Activated B cell treated with CpG ODN at 0.5 μM for 24 hours (primary cell): ENCODE results near the gene CENPC. TPM values are rescaled to one million over a fixed set of nuclear protein-coding genes. Genes with fewer than 3 reads are reported as not detected.
"Not testable (repeated sequence)": the region's sequence is repeated elsewhere in the genome, so short reads cannot be mapped to it uniquely, and the experiment has no call there.

Experiments
- ATAC-seq: fragments of 200-7000 bp; cut with Tn5 transposase; one replicate; pipeline ENCODE4 v1.10.0; 2021; ENCODE audit warnings: low read depth, mild to moderate bottlenecking, moderate library complexity
- CTCF ChIA-PET: fragments of 350-600 bp; sonication (Branson Sonifier 250); formaldehyde crosslinking; loops from one replicate; lab custom pipeline; 2021; ENCODE audit warnings: antibody characterized with exemption; lab: Charles Lee
- POLR2A ChIA-PET: fragments of 350-600 bp; sonication (Branson Sonifier 250); formaldehyde crosslinking; loops from one replicate; lab custom pipeline; 2021; ENCODE audit warnings: antibody characterized with exemption; lab: Charles Lee
- DNase-seq: peaks from one replicate; pipeline ENCODE4 v3.0.0; 2022
- H3K27ac Mint-ChIP-seq: one replicate; pipeline ENCODE4 v1.8.0; 2020; ENCODE audit warnings: mixed read lengths
- H3K27me3 Mint-ChIP-seq: one replicate; pipeline ENCODE4 v1.8.0; 2021; ENCODE audit warnings: mixed read lengths
- H3K36me3 Mint-ChIP-seq: one replicate; pipeline ENCODE4 v1.8.0; 2021; ENCODE audit warnings: low read depth, mixed read lengths
- H3K4me1 Mint-ChIP-seq: one replicate; pipeline ENCODE4 v1.8.0; 2021; ENCODE audit warnings: mixed read lengths
- H3K4me3 Mint-ChIP-seq: one replicate; pipeline ENCODE4 v1.8.0; 2020; ENCODE audit warnings: mild to moderate bottlenecking, mixed read lengths
- H3K9me3 Mint-ChIP-seq: one replicate; pipeline ENCODE4 v1.8.0; 2020; ENCODE audit warnings: mixed read lengths
- intact Hi-C: fragments of 100-400 bp; cut with micrococcal nuclease; formaldehyde crosslinking; loops from one replicate; pipeline ENCODE4 v1.15.1; 2024
- total RNA-seq: library from RNA; stranded (reverse); gene quantifications from 2 replicates; pipeline ENCODE4 v1.2.3, GENCODE V29; 2022
- TF ChIP-seq, protein P1 (sequence below): fragments of 200-600 bp; IDR thresholded peaks from one replicate; pipeline ENCODE4 v1.8.0; 2022; ENCODE audit warnings: antibody characterized with exemption, mild to moderate bottlenecking

The CENPC gene
- total RNA-seq, 1 donor from 2014 or later = 46.0 TPM

DNA sequence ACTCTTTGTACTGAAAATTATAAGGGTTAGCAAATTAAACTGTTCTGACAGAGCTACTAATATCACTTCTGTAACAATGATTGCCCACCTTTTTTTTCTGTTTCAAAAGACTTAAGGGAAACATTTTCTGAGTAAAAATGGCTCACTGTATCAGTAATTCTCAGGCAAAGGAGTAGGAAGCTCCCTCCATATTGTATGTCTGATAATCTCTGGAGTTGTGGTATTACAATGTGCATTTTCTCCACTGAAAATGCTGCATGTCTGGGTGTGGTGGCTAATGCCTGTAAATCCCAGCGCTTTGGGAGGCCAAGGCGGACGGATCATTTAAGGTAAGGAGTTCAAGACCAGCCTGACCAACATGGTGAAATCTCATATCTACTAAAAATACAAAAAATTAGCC, 8.8 kb upstream of the CENPC start:
- DNase-seq = no peak
- Mint-ChIP-seq H3K27ac (no peak overlapping the region), H3K9me3 (no peaks in the 10 kb centered on the region), H3K36me3 (peaks cover 4% of the 10 kb centered on the region), H3K4me3 (no peak overlapping the region), H3K27me3 (no peaks in the 10 kb centered on the region), H3K4me1 (peaks cover 79% of the 10 kb centered on the region)
- ChIA-PET POLR2A (interaction anchor here (1.2 to 1.5 kb wide), 2 partner anchors 15 to 20 kb away, joined by 3 read pairs; no protein-coding TSS in a partner anchor), CTCF (interaction anchor here (0.9 to 1.2 kb wide), 2 partner anchors 146 to 357 kb away, joined by 3 to 4 read pairs; partner anchors contain the start of gene UBA6)
- TF ChIP-seq, protein P1, sequence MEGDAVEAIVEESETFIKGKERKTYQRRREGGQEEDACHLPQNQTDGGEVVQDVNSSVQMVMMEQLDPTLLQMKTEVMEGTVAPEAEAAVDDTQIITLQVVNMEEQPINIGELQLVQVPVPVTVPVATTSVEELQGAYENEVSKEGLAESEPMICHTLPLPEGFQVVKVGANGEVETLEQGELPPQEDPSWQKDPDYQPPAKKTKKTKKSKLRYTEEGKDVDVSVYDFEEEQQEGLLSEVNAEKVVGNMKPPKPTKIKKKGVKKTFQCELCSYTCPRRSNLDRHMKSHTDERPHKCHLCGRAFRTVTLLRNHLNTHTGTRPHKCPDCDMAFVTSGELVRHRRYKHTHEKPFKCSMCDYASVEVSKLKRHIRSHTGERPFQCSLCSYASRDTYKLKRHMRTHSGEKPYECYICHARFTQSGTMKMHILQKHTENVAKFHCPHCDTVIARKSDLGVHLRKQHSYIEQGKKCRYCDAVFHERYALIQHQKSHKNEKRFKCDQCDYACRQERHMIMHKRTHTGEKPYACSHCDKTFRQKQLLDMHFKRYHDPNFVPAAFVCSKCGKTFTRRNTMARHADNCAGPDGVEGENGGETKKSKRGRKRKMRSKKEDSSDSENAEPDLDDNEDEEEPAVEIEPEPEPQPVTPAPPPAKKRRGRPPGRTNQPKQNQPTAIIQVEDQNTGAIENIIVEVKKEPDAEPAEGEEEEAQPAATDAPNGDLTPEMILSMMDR = no peak
- intact Hi-C loops = no loop called here
- ATAC-seq = no peak

DNA sequence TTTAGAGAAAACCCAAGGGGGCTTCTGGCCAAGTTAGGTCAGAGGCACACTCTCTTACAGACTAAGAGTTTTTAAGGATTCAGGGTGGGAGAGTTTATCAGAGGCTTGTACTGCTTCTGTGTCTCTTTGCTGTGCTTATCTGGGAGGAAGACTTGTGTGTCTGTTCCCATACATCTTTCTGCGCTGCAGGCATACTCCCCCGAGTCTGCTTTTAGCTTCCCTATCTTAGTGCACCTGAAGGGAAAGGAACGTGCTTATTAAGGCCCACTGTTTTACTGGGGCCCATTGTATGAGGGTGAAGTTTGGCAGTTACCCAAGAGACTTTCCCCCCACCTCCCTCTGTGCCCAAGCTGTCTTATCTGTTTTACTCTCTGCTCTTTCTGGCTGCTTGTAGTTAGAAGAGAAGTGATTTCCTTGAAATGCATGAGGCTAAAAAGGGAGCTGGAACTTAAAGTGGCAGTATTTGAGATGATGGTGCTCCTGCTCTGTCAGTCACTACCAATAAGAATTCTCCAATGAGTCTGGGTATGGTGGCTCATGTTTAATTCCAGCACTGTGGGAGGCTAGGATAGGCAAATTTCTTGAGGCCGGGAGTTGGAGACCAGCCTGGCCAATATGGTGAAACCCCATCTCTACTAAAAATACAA, 7.0 kb upstream of the CENPC start:
- H3K36me3 Mint-ChIP-seq, intact Hi-C loops, ATAC-seq, H3K27me3 Mint-ChIP-seq, DNase-seq, H3K9me3 Mint-ChIP-seq: not testable (repeated sequence)
- Mint-ChIP-seq H3K4me1 (peaks cover 63% of the 10 kb centered on the region), H3K4me3 (peak overlapping the region; percentile 44), H3K27ac (peak overlapping the region; percentile 93)
- CTCF ChIA-PET = interaction anchor here (1.3 kb wide), 1 partner anchor 9 kb away, joined by 3 read pairs; no protein-coding TSS in a partner anchor
- POLR2A ChIA-PET = interaction anchor here (0.7 to 1.2 kb wide), 2 partner anchors 9 to 11 kb away, joined by 4 read pairs; no protein-coding TSS in a partner anchor

DNA sequence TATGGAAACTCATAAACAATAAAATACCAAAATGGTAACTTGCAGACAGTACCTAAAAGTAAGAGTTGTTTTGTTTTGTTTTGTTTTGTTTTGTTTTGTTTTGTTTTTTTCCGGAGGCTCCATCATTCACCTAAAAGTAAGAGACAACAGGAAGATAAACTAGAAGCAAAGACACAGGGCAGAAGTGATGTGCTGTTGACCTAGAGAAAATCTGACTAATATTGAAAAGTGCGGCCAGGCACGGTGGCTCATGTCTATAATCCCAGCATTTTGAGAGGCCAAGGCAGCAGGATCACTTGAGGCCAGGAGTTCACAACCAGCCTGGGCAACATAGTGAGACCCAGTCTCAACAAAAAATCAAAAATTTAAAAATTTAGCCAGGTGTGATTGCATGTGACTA, 5.6 kb upstream of the CENPC start:
- H3K4me1 Mint-ChIP-seq = peaks cover 54% of the 10 kb centered on the region
- CTCF ChIA-PET = interaction anchor here (1.4 kb wide), 2 partner anchors 23 to 26 kb away, joined by 3 to 4 read pairs; no protein-coding TSS in a partner anchor
- POLR2A ChIA-PET = interaction anchor here (0.6 to 1.6 kb wide), 13 partner anchors 8 to 730 kb away, joined by 3 to 11 read pairs (median 7); partner anchors contain the start of genes STAP1 and UBA6

GRCh38 chr4:67550451-67550850, 5.1 kb upstream of the CENPC start:
- intact Hi-C loops = loop anchor here (1.0 kb wide), 1 partner anchor 8 kb away; the partner anchor contains the start of gene STAP1
- ATAC-seq (peak; percentile 41), DNase-seq (no peak)
- ChIA-PET CTCF (interaction anchor here (1.1 to 1.6 kb wide), 11 partner anchors 17 to 362 kb away, joined by 3 to 14 read pairs (median 4); no protein-coding TSS in a partner anchor), POLR2A (interaction anchor here (0.6 to 1.6 kb wide), 16 partner anchors 8 to 730 kb away, joined by 3 to 11 read pairs (median 6); partner anchors contain the start of genes STAP1 and UBA6)
- Mint-ChIP-seq H3K9me3 (no peaks in the 10 kb centered on the region), H3K27me3 (no peaks in the 10 kb centered on the region), H3K4me3 (peak overlapping the region; percentile 86), H3K36me3 (peaks cover under 1% of the 10 kb centered on the region), H3K4me1 (peaks cover 51% of the 10 kb centered on the region), H3K27ac (peak overlapping the region; percentile 93)
- TF ChIP-seq, protein P1 = no peak

More for the DNA sequence above, 5.6 kb upstream of the CENPC start:
- peak; percentile 15 for ATAC-seq
- no peak for DNase-seq
- H3K36me3 Mint-ChIP-seq = no peaks in the 10 kb centered on the region
- H3K27ac Mint-ChIP-seq = peak overlapping the region; percentile 93
- TF ChIP-seq, protein P1 = no peak
- no peaks in the 10 kb centered on the region for H3K9me3 Mint-ChIP-seq
- peak overlapping the region; percentile 86 for H3K4me3 Mint-ChIP-seq
- H3K27me3 Mint-ChIP-seq = no peaks in the 10 kb centered on the region
- intact Hi-C loops = loop anchor here (1.0 kb wide), 1 partner anchor 7 kb away; the partner anchor contains the start of gene STAP1

DNA sequence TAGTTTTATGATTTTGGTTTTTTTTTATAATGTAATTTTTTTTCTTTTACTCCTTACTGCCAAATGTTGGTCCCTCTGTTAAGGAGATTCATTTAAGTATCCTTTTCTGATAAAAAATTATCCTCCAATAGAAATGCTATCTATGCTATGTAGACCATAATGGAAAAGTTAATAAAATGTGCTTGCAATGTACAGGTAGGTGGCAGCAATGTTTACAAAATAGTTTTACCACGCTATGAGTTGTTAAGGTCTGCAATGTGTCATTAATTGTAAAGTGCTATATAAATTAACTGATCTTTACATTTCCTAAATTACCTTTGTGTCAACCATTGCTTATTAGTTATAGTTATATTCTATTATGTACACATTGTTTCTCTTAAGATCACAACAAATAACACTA, 3.8 kb upstream of the CENPC start:
- TF ChIP-seq, protein P1 = peak; percentile 55
- Mint-ChIP-seq H3K27ac (peak overlapping the region; percentile 93), H3K9me3 (no peaks in the 10 kb centered on the region), H3K4me1 (peaks cover 51% of the 10 kb centered on the region), H3K4me3 (peak overlapping the region; percentile 86), H3K27me3 (no peaks in the 10 kb centered on the region), H3K36me3 (peaks cover 10% of the 10 kb centered on the region)
- DNase-seq = no peak
- intact Hi-C loops = loop anchor here (1.0 to 2.0 kb wide), 6 partner anchors 26 to 626 kb away; partner anchors contain the start of gene UBA6
- ChIA-PET CTCF (interaction anchor here (0.6 to 1.6 kb wide), 11 partner anchors 19 to 361 kb away, joined by 3 to 14 read pairs (median 4); no protein-coding TSS in a partner anchor), POLR2A (no interaction called here)
- no peak for ATAC-seq
